MV-4-11 (cell line): ENCODE data around the gene SORBS2.

Experiments
- DNase-seq: peaks from one replicate; lab custom pipeline; 2025; lab: John Stamatoyannopoulos, UW

Gene SORBS2

DNA sequence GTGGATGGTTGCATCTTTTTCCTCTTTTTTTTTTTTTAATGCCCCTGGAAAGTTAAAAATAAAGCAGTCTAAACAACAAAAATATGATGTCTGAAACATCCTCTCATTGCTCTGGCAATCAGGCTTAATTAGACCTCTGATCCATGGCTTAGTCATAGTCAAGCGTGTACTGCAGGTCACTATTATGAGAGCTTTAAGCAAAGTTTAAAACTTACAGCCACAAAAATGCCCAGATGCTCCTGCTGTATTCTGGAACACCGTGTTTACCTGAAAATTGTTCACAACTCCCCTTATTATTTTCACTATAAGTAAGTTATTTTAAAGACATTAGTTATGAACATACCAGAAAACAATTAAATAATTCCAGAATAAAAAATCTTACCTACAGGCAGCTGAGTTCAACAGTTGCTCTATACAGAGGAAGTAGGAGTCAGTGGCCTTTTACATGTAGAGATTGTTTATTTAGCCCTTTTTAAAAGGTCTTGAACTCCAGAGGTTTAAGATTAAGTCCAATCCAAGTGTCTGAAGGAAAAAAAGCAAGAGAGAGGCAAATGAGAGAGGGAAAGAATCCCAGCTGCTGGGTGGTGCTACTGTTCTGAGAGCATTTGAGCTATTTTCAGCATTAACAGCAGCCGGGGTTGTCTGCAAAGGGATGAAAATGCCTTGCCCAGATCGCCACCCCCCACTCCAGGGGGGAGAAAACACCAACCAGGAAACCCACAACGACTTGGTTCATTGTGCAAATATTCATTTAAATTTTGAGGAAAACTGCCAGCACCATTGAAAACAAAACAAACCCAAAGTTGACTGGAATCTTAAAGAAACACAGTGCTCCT lies 36.9 kb downstream of the SORBS2 start:
- DNase-seq, result no peak

DNA sequence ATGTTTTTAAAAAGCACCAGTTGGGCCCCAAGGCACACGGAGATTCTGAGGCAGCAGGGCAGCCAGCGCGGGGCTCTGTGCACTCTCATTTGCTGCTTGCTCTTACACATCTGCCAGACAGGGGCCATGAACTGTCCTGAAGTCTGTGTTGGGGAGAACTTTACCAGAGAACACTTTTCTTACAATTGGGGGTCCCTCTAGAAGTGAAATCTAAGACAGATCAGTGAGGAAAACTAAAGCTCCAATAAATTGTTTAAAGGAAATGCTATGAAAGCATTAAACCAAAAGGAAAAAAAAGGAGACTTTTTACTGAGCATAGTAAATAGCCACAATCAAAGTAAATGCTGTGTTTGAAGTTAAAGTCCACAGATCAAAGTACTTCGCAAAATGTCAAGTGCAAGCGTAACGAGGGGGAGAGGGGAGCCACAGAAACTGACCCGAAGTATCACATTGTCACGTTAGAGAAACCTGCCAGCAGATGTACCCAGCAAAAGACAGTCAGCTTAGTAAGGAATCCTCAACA lies 37.8 kb downstream of the SORBS2 start:
- DNase-seq, result no peak

GRCh38 chr4:185773419-185773818 lies 38.6 kb downstream of the SORBS2 start:
- DNase-seq, result no peak

GRCh38 chr4:185772391-185773093 lies 39.5 kb downstream of the SORBS2 start:
- no peak for DNase-seq

- no peak for DNase-seq
Observed at GRCh38 chr4:185771711-185772390, 40.1 kb downstream of the SORBS2 start.

DNA sequence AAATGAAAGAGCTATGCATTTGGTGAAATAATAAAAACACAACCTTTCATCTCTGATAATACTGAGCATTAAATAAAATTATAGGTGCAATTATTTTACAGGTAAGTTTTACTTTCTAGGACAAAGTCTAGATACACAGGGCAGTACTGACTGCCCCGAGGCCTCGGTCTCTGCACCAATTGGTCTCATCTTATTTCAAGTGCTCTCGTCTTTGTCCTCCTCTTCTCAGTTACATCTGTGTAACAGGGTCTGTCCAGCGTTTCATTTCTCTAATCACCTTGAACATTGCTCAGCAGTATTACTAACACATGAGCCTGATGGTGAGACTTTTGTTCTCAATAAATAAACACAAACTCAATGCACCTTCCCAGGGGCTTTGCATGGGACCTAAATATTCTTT lies 44.5 kb downstream of the SORBS2 start:
- no peak for DNase-seq

- DNase-seq, result no peak
Observed at GRCh38 chr4:185764876-185765275, 47.1 kb downstream of the SORBS2 start.

DNA sequence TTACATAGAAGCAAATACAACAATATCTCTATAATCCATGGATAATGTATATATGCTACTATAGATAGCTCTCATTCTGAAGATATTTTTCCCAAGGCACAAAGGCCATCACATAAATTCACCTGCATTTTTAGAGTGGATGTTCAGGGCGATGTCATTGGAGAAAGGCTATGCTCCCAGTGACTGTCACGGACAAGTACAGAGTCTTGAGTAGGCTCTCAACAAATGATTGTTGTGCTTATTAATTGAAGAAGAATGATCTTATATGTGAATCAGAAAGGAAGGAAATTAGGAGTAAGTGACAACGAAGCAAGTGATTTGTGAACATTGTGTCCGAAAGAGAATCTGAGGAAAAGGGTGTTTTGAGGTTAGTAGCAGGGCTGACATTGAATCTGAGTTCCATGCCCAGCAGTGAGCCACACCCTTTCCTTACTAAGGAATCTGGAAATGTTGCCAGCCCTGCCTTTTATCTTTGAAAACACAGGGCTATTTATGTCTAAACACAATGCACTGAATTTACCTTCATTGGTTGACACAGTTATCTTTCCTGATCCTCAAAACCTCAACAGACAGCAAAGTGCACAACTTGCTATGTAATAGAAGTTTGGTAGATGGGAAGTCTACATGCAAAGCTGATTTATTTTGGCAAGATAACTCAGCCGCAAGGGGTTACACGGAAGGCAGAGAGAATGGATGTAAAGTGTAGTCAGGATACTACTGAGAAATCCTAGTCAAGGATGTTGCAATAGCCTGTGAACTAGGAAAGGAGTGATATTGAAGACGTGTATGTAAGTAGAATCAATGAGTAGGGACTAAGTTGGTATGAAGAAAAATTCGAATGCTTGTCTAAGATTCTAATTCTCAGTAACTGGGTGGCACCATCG lies 50.4 kb downstream of the SORBS2 start:
- no peak for DNase-seq

DNA sequence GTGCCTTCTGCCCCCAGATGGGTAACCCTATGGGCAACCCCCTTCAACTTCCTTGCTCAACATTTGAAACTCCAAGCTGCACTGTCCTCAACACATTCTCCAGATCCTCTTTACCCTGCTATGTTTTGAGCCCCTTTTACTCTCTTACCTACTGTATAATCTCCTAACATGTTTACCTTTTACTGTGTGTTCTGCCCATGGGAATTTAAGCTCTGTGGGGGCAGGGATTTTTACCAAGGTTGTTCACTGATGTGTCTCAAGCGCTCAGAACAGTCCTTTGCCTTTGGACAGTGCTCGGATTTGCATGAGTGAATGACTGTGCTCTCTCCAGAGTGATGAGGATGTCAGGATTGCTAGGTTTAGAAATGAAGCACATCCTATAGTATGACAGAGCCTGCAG lies 53.2 kb downstream of the SORBS2 start:
- DNase-seq, result no peak

DNA sequence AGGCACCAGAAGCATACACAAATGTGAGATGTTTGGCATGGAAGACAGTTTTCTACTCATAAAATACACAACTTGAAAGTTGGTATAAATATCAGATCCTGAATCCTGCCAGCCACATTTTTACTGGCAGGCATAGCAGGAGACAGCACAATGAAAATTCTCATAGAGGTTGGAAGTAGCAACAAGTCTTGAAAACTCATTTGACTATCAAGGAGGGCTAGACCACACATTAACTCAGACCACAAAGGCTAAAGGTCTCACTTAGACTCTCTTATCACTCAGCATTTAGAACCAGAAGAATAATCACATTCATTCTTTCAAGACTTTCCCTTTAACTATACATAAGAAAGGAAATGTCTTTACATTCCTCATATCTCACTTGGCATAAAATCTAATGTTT lies 56.5 kb downstream of the SORBS2 start:
- no peak for DNase-seq

- DNase-seq, result no peak
Observed at GRCh38 chr4:185754961-185755360, 57.0 kb downstream of the SORBS2 start.

- DNase-seq, result no peak
Observed at GRCh38 chr4:185752872-185753271, 59.1 kb downstream of the SORBS2 start.

- no peak for DNase-seq
Observed at GRCh38 chr4:185749858-185750257, 62.1 kb downstream of the SORBS2 start.

DNA sequence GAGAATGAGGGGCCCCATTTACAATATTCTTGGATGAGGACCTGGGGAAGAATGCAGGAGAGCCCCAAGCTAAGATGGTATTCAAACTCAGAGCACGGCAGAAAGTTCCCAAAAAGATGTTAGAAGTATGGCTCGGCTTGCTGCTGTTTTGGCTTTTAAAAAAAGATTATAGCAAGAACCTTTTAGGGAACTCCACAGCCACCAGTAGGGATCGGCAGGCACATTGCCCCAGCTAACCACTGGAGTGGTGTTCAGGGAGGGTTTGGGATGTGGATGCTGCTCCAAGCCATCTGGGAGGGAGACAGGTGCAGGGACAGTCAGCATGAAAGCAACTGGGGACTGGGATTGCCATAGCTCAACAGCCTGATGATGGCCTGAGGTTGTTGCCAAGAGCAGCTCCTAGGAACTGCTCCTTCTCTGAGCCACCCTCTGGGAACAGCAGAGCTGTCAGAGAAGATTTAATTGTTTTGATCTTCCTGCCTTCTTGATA lies 63.0 kb downstream of the SORBS2 start:
- no peak for DNase-seq

GRCh38 chr4:185745891-185746290 lies 66.1 kb downstream of the SORBS2 start:
- DNase-seq, result no peak

DNA sequence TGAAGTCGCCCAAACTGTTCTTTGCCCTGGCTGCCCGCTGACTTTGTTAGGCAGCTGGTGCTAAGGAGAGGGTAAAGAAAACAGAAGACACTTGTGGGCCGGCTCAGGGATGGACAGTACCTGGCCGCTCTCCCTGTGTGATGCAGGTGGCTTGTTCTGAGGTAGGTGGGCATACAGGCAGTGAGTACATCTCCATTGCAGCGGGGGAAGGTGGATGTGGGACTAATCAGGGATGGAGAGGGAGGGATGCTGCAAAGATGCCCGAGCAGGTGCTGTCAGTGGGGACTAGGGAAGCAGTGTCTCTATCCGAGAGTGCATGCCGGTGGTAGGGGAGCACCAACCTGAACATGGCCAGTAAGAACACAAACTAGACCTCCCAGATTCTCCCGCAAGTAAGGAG lies 67.0 kb downstream of the SORBS2 start:
- DNase-seq, result no peak

GRCh38 chr4:185744488-185744862 lies 67.5 kb downstream of the SORBS2 start:
- no peak for DNase-seq

DNA sequence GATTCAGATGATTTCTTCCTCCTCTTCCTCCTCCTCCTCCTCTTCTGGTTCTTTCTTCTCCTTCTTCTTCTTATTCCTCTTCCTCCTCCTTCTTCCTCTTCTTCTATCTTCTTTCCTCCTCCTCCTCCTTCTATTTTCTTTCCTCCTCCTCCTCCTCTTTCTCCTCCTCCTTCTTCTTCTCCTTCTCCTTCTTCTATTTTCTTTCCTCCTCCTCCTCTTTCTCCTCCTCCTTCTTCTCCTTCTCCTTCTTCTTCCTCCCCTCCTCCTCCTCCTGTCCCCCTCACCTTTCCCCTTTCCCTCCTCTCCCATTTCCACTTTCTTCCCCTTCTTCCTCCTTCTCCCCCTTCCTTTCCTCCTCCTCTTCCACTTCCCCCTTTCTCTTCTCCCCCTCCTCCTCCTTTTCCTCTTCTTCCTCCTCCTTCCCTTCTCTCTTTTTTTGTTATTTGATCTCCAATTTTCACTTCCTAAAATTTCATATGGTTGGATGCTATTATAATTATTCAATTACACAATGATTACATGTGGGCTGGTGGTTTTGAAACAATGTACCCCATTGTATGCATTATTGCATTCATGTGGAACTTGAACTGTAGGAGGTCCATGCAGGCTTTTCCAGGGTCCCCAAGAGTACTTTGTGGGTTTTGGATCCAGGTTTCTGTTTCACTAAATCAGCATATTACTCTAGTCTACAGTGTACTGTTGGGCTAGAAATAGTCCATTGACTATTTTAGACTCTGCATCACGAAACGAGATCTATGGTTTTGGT lies 68.1 kb downstream of the SORBS2 start:
- peak; percentile 71 for DNase-seq

DNA sequence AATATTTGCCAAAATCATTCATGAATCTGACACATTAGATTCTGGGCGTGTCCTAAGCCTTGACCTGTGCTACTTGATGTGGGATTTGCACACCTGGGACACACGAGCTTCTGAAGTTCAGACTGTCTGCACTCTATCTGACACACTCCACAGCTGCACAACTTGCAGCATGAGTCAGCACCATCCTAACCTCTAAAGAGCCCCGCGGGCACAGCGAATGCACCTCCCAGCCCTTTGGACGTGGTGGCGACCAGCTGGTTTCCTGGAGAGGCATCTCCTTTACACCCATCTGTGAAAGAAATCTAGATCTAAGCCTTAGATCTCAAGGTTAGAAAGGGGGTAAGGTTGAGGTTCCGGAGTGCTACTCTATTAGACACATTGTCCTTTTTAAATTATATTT lies 69.2 kb downstream of the SORBS2 start:
- no peak for DNase-seq

DNA sequence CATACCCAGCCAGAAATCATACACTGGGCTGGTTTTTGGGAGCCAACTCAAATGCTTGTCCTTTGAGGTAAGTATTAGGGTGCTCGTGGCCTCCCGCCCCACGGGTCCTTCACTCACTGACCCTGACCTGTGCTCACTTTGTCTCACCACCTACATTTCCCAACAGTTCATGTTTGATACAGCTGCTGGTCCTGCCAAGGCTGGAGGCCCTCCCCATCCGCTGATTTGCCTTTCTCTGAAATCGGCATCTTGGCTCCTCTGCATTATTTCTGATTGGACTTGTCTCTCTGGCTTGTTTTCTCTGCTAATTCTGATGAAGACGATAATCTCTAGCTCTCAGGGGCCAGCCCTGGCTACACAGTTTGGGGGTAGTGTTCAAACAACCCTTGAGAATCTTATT lies 70.2 kb downstream of the SORBS2 start:
- no peak for DNase-seq

- DNase-seq, result no peak
Observed at GRCh38 chr4:185740471-185740873, 71.5 kb downstream of the SORBS2 start.
